Endothelial cell of umbilical vein (primary cell): ENCODE measurements around the gene LRFN2. TPM values are rescaled to one million over a fixed set of nuclear protein-coding genes. Genes with fewer than 3 reads are reported as not detected.

Experiments used
- BruUV-seq: library from RNA; stranded (reverse); fragments of 400-500 nt; replicated peaks from 2 replicates; lab custom pipeline; 2021; lab: Mats Ljungman, UMichigan
- CTCF ChIA-PET: fragments of 300-600, 350-600 bp; sonication (Branson Sonifier 250); formaldehyde crosslinking; loops from one replicate; lab custom pipeline; 2021; ENCODE audit warnings: antibody characterized with exemption, inconsistent platforms; lab: Charles Lee
- POLR2A ChIA-PET: fragments of 300-600, 350-600 bp; sonication (Branson Sonifier 250); formaldehyde crosslinking; loops from one replicate; lab custom pipeline; 2021; ENCODE audit warnings: antibody characterized with exemption, inconsistent platforms; lab: Charles Lee
- DNase-seq: peaks from one replicate; pipeline ENCODE4 v3.0.0-alpha.2; 2011; ENCODE audit warnings: low read depth, low spot score
- FAIRE-seq: peaks from 2 replicates; lab custom pipeline; 2011; peaks lifted over from hg19 to GRCh38; lab: Jason Lieb, UNC
- H2AFZ ChIP-seq: 2 replicates; pipeline ENCODE4 v1.6.0; 2012; ENCODE audit warnings: low read depth, low read length, control low read depth, inconsistent platforms
- H3K27ac ChIP-seq: 2 replicates; pipeline ENCODE4 v1.5.1; 2011; ENCODE audit warnings: low read depth, mild to moderate bottlenecking, control low read depth, low read length, moderate library complexity; ENCODE audit not compliant: insufficient read depth
- H3K27me3 ChIP-seq, 2 experiments: 2 replicates each; pipeline versions ENCODE4 v1.6.0 to v1.6.1; 2011; ENCODE audit warnings: low read length in 2 of 2, mixed read lengths in 1 of 2; ENCODE audit not compliant: control insufficient read depth in 2 of 2, insufficient read depth in 2 of 2
- H3K36me3 ChIP-seq, 2 experiments: 2 replicates in 1 of 2; 3 replicates in 1 of 2; pipeline ENCODE4 v1.5.1; 2011; ENCODE audit warnings: low read length in 2 of 2, mild to moderate bottlenecking in 1 of 2, moderate library complexity in 1 of 2; ENCODE audit not compliant: control insufficient read depth in 2 of 2, insufficient read depth in 2 of 2; ENCODE audit errors: extremely low read depth in 1 of 2
- H3K4me1 ChIP-seq: 3 replicates; pipeline ENCODE4 v1.5.1; 2011; ENCODE audit warnings: mild to moderate bottlenecking, low read length; ENCODE audit not compliant: control insufficient read depth, insufficient read depth; ENCODE audit errors: extremely low read depth
- H3K4me2 ChIP-seq: 2 replicates; pipeline ENCODE4 v1.6.1; 2011; ENCODE audit warnings: low read length, control low read depth, mixed read lengths; ENCODE audit not compliant: insufficient read depth
- H3K4me3 ChIP-seq, 3 experiments: fragments of 200-600 bp in 1 of 3; sonication (generic), shearing (Covaris generic) in 1 of 3; replicated peaks in 1 of 3; 2 replicates each; pipeline ENCODE4 v1.5.1; 2011 to 2016; ENCODE audit warnings: control low read depth in 3 of 3, low read length in 3 of 3, mild to moderate bottlenecking in 2 of 3, inconsistent platforms in 1 of 3, low read depth in 1 of 3, moderate library complexity in 1 of 3; ENCODE audit not compliant: insufficient read depth in 1 of 3
- H3K79me2 ChIP-seq: 2 replicates; pipeline ENCODE4 v1.6.0; 2012; ENCODE audit warnings: low read length, inconsistent platforms; ENCODE audit not compliant: control insufficient read depth, insufficient read depth
- H3K9ac ChIP-seq: replicated peaks from 2 replicates; pipeline ENCODE3; 2011; ENCODE audit warnings: low read length, control low read depth; ENCODE audit not compliant: insufficient read depth; ENCODE audit errors: extremely low read depth
- H3K9me1 ChIP-seq: replicated peaks from 3 replicates; pipeline ENCODE4 v1.6.0; 2011; ENCODE audit warnings: mild to moderate bottlenecking, low read length; ENCODE audit not compliant: control insufficient read depth, insufficient read depth; ENCODE audit errors: extremely low read depth
- H3K9me3 ChIP-seq: replicated peaks from 2 replicates; pipeline ENCODE4 v1.5.1; 2012; ENCODE audit warnings: low read length, inconsistent platforms; ENCODE audit not compliant: control insufficient read depth, insufficient read depth
- H4K20me1 ChIP-seq: replicated peaks from 2 replicates; pipeline ENCODE3; 2011; ENCODE audit warnings: mild to moderate bottlenecking, low read length; ENCODE audit not compliant: control insufficient read depth, insufficient read depth; ENCODE audit errors: extremely low read depth
- EZH2 ChIP-seq: IDR thresholded peaks from 2 replicates; pipeline ENCODE4 v1.6.1; 2012; ENCODE audit warnings: borderline replicate concordance, low read depth, mild to moderate bottlenecking, moderate library complexity, low read length, inconsistent platforms; ENCODE audit not compliant: severe bottlenecking
- FOS ChIP-seq: IDR thresholded peaks from 2 replicates; pipeline ENCODE4 v1.6.1; 2011; ENCODE audit warnings: mild to moderate bottlenecking, low read length, moderate library complexity, borderline replicate concordance; ENCODE audit not compliant: insufficient read depth
- GATA2 ChIP-seq: IDR thresholded peaks from 2 replicates; pipeline ENCODE4 v1.7.0; 2011; ENCODE audit warnings: low read depth, mild to moderate bottlenecking, moderate library complexity, mixed read lengths, low read length; ENCODE audit not compliant: insufficient read length, insufficient read depth
- JUN ChIP-seq: IDR thresholded peaks from 2 replicates; pipeline ENCODE4 v1.6.1; 2011; ENCODE audit warnings: borderline replicate concordance, low read depth; ENCODE audit not compliant: insufficient read length, insufficient read depth
- POLR2A ChIP-seq: IDR thresholded peaks from 2 replicates; pipeline ENCODE4 v1.6.1; 2012; ENCODE audit warnings: low read depth, mild to moderate bottlenecking, control low read depth, low read length
- POLR2AphosphoS5 ChIP-seq: IDR thresholded peaks from 2 replicates; pipeline ENCODE4 v1.6.1; 2012; ENCODE audit warnings: low read depth, mild to moderate bottlenecking, control low read depth, low read length, moderate library complexity; ENCODE audit not compliant: insufficient read depth
- dilution Hi-C: fragments of 300-500 bp; cut with MboI; formaldehyde crosslinking; loops from one replicate; pipeline ENCODE4 v1.15.0; 2019; ENCODE audit warnings: low sequenced_read_pairs; ENCODE audit not compliant: extremely low pct_ligation_motif_present
- intact Hi-C: fragments of 100-400 bp; cut with micrococcal nuclease; formaldehyde crosslinking; loops from one replicate; pipeline ENCODE4 v1.10.0; 2022
- polyA plus RNA-seq, 4 experiments: library from polyadenylated mRNA; depleted of rRNA in 3 of 4; stranded (reverse) in 3 of 4; unstranded in 1 of 4; fragments of >200 nt; gene quantifications; 2 replicates each; pipeline versions ENCODE4 v1.2.1 to v1.2.3, GENCODE V29; 2011 to 2012; ENCODE audit warnings: missing spikeins in 1 of 4
- total RNA-seq: library from RNA; stranded (reverse); gene quantifications from 2 replicates; pipeline ENCODE4 v1.2.3, GENCODE V29; 2021
- TF ChIP-seq, protein P1 (sequence below): IDR thresholded peaks from 2 replicates; pipeline ENCODE4 v1.6.1; 2011; ENCODE audit not compliant: insufficient read depth, insufficient read length
- TF ChIP-seq, protein P2 (sequence below), 2 donors: IDR thresholded peaks; 1 replicate in 1 of 2; 2 replicates in 1 of 2; pipeline ENCODE4 v1.5.1; 2011; ENCODE audit warnings: low read length in 2 of 2, mild to moderate bottlenecking in 2 of 2, moderate library complexity in 2 of 2, control low read depth in 1 of 2, inconsistent platforms in 1 of 2, low read depth in 1 of 2; ENCODE audit not compliant: insufficient read depth in 1 of 2; ENCODE audit errors: extremely low read depth in 1 of 2

LRFN2 gene
- total and polyA plus RNA-seq, 2 donors (not counting 3 experiments of a cell fraction or from before 2014, with no cell fraction given), result not detected

DNA sequence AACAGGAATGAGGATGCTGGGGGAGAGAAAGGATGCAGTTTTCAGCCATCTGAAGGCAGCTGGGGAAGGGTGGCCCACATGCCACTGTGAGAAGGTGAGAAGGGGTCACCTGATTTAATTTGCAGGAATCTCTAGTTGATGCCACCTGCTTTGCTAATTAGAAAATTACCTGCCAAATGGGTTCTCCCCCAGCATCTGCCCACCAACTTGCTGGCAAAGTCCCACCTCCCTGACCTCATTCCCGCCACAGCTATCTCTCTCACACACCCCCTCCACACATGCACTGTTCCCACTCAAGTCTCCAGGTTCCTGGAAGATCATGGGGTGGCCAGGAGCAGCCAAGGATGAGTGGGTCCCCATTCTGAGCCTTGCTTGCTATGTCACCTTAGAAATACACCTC, 70.7 kb downstream of the LRFN2 start:
- no peak overlapping the region for H3K4me3 ChIP-seq
- H3K27me3 ChIP-seq, result no peaks in the 10 kb centered on the region
- no peaks in the 10 kb centered on the region for H4K20me1 ChIP-seq
- H3K4me1 ChIP-seq, result no peaks in the 10 kb centered on the region
- no peaks in the 10 kb centered on the region for H3K9me3 ChIP-seq
- TF ChIP-seq, protein P1, sequence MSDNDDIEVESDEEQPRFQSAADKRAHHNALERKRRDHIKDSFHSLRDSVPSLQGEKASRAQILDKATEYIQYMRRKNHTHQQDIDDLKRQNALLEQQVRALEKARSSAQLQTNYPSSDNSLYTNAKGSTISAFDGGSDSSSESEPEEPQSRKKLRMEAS, result no peak
- TF ChIP-seq, protein P2, sequence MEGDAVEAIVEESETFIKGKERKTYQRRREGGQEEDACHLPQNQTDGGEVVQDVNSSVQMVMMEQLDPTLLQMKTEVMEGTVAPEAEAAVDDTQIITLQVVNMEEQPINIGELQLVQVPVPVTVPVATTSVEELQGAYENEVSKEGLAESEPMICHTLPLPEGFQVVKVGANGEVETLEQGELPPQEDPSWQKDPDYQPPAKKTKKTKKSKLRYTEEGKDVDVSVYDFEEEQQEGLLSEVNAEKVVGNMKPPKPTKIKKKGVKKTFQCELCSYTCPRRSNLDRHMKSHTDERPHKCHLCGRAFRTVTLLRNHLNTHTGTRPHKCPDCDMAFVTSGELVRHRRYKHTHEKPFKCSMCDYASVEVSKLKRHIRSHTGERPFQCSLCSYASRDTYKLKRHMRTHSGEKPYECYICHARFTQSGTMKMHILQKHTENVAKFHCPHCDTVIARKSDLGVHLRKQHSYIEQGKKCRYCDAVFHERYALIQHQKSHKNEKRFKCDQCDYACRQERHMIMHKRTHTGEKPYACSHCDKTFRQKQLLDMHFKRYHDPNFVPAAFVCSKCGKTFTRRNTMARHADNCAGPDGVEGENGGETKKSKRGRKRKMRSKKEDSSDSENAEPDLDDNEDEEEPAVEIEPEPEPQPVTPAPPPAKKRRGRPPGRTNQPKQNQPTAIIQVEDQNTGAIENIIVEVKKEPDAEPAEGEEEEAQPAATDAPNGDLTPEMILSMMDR (IDR thresholded peaks at IDR 0.05; ENCODE audit: extremely low read depth in 1 of 2, insufficient read depth in 1 of 2, low read depth in 1 of 2, low read length in 2 of 2), result no peak
- TF ChIP-seq JUN, result no peak
- TF ChIP-seq POLR2A, result no peak
- no peak for TF ChIP-seq GATA2
- TF ChIP-seq POLR2AphosphoS5, result no peak
- no peak for TF ChIP-seq FOS
- no peak for TF ChIP-seq EZH2
- ChIA-PET CTCF (interaction anchor here (1.0 kb wide), 1 partner anchor 11 kb away, joined by 3 read pairs; no protein-coding TSS in a partner anchor), POLR2A (no interaction called here)
- no peaks in the 10 kb centered on the region for H3K9me1 ChIP-seq
- FAIRE-seq (no peak), DNase-seq (no peak)
- dilution Hi-C loops, result no loop called here
- H3K36me3 ChIP-seq, result no peaks in the 10 kb centered on the region
- H2AFZ ChIP-seq, result no peak overlapping the region
- no peaks in the 10 kb centered on the region for H3K79me2 ChIP-seq
- H3K9ac ChIP-seq, result no peak overlapping the region
- no peak overlapping the region for H3K4me2 ChIP-seq
- BruUV-seq, result no TSS peak
- H3K27ac ChIP-seq, result no peak overlapping the region
- intact Hi-C loops, result no loop called here
